Measurements from ENCODE around the gene TIMM17A.

- TF ChIP-seq, protein P1, sequence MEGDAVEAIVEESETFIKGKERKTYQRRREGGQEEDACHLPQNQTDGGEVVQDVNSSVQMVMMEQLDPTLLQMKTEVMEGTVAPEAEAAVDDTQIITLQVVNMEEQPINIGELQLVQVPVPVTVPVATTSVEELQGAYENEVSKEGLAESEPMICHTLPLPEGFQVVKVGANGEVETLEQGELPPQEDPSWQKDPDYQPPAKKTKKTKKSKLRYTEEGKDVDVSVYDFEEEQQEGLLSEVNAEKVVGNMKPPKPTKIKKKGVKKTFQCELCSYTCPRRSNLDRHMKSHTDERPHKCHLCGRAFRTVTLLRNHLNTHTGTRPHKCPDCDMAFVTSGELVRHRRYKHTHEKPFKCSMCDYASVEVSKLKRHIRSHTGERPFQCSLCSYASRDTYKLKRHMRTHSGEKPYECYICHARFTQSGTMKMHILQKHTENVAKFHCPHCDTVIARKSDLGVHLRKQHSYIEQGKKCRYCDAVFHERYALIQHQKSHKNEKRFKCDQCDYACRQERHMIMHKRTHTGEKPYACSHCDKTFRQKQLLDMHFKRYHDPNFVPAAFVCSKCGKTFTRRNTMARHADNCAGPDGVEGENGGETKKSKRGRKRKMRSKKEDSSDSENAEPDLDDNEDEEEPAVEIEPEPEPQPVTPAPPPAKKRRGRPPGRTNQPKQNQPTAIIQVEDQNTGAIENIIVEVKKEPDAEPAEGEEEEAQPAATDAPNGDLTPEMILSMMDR (optimal IDR thresholded peaks at IDR 0.05 in 1 of 3, IDR thresholded peaks at IDR 0.05 in 1 of 3, conservative IDR thresholded peaks at IDR 0.05 in 1 of 3; ENCODE audit: extremely low read depth in 1 of 3, insufficient read depth in 2 of 3, low read length in 3 of 3), result no peak
- no peak for TF ChIP-seq EZH2 (IDR thresholded peaks at IDR 0.05; ENCODE audit: low read length)
Observed at GRCh38 chr1:201930803-201931202, 24.5 kb upstream of the TIMM17A start.
